Measurements from ENCODE around the gene SPRR5.

SPRR5 gene

DNA sequence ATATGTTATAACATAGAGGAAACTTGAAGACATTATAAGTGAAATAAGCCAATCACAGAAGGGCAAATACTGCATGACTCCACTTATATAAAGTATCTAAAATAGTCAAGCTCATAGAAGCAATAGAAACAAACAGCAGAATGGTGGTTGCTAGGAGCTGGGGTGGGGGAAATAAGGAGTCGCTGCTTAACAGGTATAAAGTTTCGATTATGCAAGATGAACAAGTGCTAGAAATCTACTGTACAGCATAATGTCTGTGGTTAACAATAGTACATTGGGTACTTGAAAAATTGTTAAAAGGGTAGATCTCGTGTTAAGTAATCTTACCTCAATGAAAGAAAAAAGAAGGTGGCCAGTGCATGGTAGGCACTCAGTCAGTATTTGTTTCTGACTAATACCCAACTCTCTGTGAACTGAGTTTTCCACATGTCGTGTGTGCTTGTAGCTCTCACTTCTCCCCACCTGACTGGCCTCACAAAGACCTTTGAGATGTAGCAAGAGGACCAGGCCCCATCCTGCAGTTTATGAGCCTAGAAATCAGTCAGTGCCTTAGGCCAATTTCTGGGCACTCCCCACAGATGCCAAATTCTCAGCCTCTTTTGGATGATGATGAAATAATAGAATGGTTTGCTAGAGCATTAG, 14.7 kb upstream of the SPRR5 start:
- DNase-seq: no peak
- H3K79me2 ChIP-seq (ENCODE audit: low read length): no peaks in the 10 kb centered on the region
- no peaks in the 10 kb centered on the region for H3K27me3 ChIP-seq (replicated peaks; ENCODE audit: insufficient read depth, low read length)
- no peak overlapping the region for H3K9ac ChIP-seq (ENCODE audit: low read length)
- H3K9me3 ChIP-seq (replicated peaks; ENCODE audit: insufficient read depth, low read length): no peaks in the 10 kb centered on the region
- no peaks in the 10 kb centered on the region for H3F3A ChIP-seq (ENCODE audit: insufficient read depth, low read length)
- no peak overlapping the region for H3K27ac ChIP-seq (ENCODE audit: low read length)
- no peak overlapping the region for H2AFZ ChIP-seq (ENCODE audit: low read length)
- TF ChIP-seq CTCF (IDR thresholded peaks at IDR 0.05; ENCODE audit: low read length): no peak
- no peak for TF ChIP-seq EZH2phosphoT487 (IDR thresholded peaks at IDR 0.05; ENCODE audit: low read length)
- no peak for TF ChIP-seq EZH2 (optimal IDR thresholded peaks at IDR 0.05; ENCODE audit: low read depth, low read length)
- H3K4me1 ChIP-seq (ENCODE audit: low read length): no peaks in the 10 kb centered on the region
- H3K4me3 ChIP-seq (ENCODE audit: low read length): no peak overlapping the region
- H4K20me1 ChIP-seq (ENCODE audit: insufficient read depth, low read length): no peaks in the 10 kb centered on the region
- H3K4me2 ChIP-seq (ENCODE audit: low read depth, low read length): no peak overlapping the region
- no peaks in the 10 kb centered on the region for H3K9me2 ChIP-seq (replicated peaks; ENCODE audit: insufficient read depth, low read length)
- H3K36me3 ChIP-seq (replicated peaks; ENCODE audit: insufficient read depth, low read length): no peaks in the 10 kb centered on the region

DNA sequence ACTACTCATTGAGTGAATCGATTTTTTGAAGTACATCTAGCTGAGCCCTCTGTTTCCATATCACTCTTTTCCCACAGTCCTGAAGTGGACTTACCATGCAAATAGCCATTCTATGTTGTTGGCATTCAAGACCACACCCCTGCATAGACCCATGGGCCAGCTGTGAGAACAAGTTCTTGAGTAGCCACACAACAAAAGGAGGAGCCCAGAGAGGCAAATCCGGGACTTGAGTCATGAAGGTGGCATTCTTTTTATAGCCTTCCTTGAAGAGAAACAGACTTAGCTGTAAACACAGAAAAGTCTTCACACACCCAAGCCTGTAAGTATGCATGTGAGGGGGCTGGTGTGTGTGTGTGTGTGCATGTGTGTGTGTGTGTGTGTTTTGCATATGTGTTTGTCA, 13.8 kb upstream of the SPRR5 start:
- Histone ChIP-seq H3K4me3 (ENCODE audit: low read length) (no peak overlapping the region), H3K27ac (ENCODE audit: low read length) (no peak overlapping the region), H3K9me3 (replicated peaks; ENCODE audit: insufficient read depth, low read length) (no peaks in the 10 kb centered on the region), H3K9me2 (replicated peaks; ENCODE audit: insufficient read depth, low read length) (no peaks in the 10 kb centered on the region), H3K79me2 (ENCODE audit: low read length) (no peaks in the 10 kb centered on the region), H3K36me3 (replicated peaks; ENCODE audit: insufficient read depth, low read length) (no peaks in the 10 kb centered on the region), H3K4me2 (ENCODE audit: low read depth, low read length) (no peak overlapping the region), H2AFZ (ENCODE audit: low read length) (no peak overlapping the region), H3K4me1 (ENCODE audit: low read length) (no peaks in the 10 kb centered on the region), H3F3A (ENCODE audit: insufficient read depth, low read length) (no peaks in the 10 kb centered on the region), H4K20me1 (ENCODE audit: insufficient read depth, low read length) (no peaks in the 10 kb centered on the region), H3K27me3 (replicated peaks; ENCODE audit: insufficient read depth, low read length) (no peaks in the 10 kb centered on the region), H3K9ac (ENCODE audit: low read length) (no peak overlapping the region)
- DNase-seq: no peak
- no peak for TF ChIP-seq EZH2phosphoT487 (IDR thresholded peaks at IDR 0.05; ENCODE audit: low read length)
- TF ChIP-seq CTCF (IDR thresholded peaks at IDR 0.05; ENCODE audit: low read length): no peak
- no peak for TF ChIP-seq EZH2 (optimal IDR thresholded peaks at IDR 0.05; ENCODE audit: low read depth, low read length)

- Histone ChIP-seq H3K4me3 (ENCODE audit: low read length) (no peak overlapping the region), H3K4me1 (ENCODE audit: low read length) (no peaks in the 10 kb centered on the region), H3K27ac (ENCODE audit: low read length) (no peak overlapping the region), H3K79me2 (ENCODE audit: low read length) (no peaks in the 10 kb centered on the region), H3K27me3 (replicated peaks; ENCODE audit: insufficient read depth, low read length) (no peaks in the 10 kb centered on the region), H3K9ac (ENCODE audit: low read length) (no peak overlapping the region), H3K4me2 (ENCODE audit: low read depth, low read length) (no peak overlapping the region), H2AFZ (ENCODE audit: low read length) (no peak overlapping the region), H4K20me1 (ENCODE audit: insufficient read depth, low read length) (no peaks in the 10 kb centered on the region), H3K9me3 (replicated peaks; ENCODE audit: insufficient read depth, low read length) (no peaks in the 10 kb centered on the region), H3F3A (ENCODE audit: insufficient read depth, low read length) (no peaks in the 10 kb centered on the region), H3K9me2 (replicated peaks; ENCODE audit: insufficient read depth, low read length) (no peaks in the 10 kb centered on the region), H3K36me3 (replicated peaks; ENCODE audit: insufficient read depth, low read length) (no peaks in the 10 kb centered on the region)
- TF ChIP-seq EZH2 (optimal IDR thresholded peaks at IDR 0.05; ENCODE audit: low read depth, low read length) (no peak), CTCF (IDR thresholded peaks at IDR 0.05; ENCODE audit: low read length) (no peak), EZH2phosphoT487 (IDR thresholded peaks at IDR 0.05; ENCODE audit: low read length) (no peak)
- no peak for DNase-seq
Observed at GRCh38 chr1:152940614-152941013, 6.4 kb upstream of the SPRR5 start.
